ENCODE results near the gene ATG4A.

The ATG4A gene

GRCh38 chrX:108138814-108139702 lies 47.5 kb downstream of the ATG4A start:
- DNase-seq (ENCODE audit: low read depth, low spot score) = no peak
- Histone ChIP-seq H3K4me1 (ENCODE audit: control insufficient read depth, insufficient read depth, low read length) (no peaks in the 10 kb centered on the region), H3K27me3 (ENCODE audit: control insufficient read depth, insufficient read depth, low read length) (no peaks in the 10 kb centered on the region), H3K36me3 (ENCODE audit: control insufficient read depth, insufficient read depth, low read length) (no peaks in the 10 kb centered on the region), H3K9me3 (ENCODE audit: control insufficient read depth, insufficient read depth, low read length) (no peaks in the 10 kb centered on the region), H3K4me3 (ENCODE audit: low read length) (no peak overlapping the region), H3K27ac (ENCODE audit: low read length) (no peak overlapping the region)
- no CpG with 5 or more reads among the region's 7 CpGs for WGBS (ENCODE audit: insufficient coverage, insufficient read length)

- Histone ChIP-seq H3K36me3 (ENCODE audit: control insufficient read depth, insufficient read depth, low read length) (no peaks in the 10 kb centered on the region), H3K9me3 (ENCODE audit: control insufficient read depth, insufficient read depth, low read length) (no peaks in the 10 kb centered on the region), H3K27me3 (ENCODE audit: control insufficient read depth, insufficient read depth, low read length) (no peaks in the 10 kb centered on the region), H3K4me3 (ENCODE audit: low read length) (no peak overlapping the region), H3K27ac (ENCODE audit: low read length) (no peak overlapping the region), H3K4me1 (ENCODE audit: control insufficient read depth, insufficient read depth, low read length) (no peaks in the 10 kb centered on the region)
- no peak for DNase-seq (ENCODE audit: low read depth, low spot score)
Measured at GRCh38 chrX:108148524-108148923, 56.9 kb downstream of the ATG4A start.

- no peak for DNase-seq (ENCODE audit: low read depth, low spot score)
- no CpG with 5 or more reads among the region's 2 CpGs for WGBS (ENCODE audit: insufficient coverage, insufficient read length)
- Histone ChIP-seq H3K9me3 (ENCODE audit: control insufficient read depth, insufficient read depth, low read length) (no peaks in the 10 kb centered on the region), H3K4me1 (ENCODE audit: control insufficient read depth, insufficient read depth, low read length) (no peaks in the 10 kb centered on the region), H3K36me3 (ENCODE audit: control insufficient read depth, insufficient read depth, low read length) (no peaks in the 10 kb centered on the region), H3K27ac (ENCODE audit: low read length) (no peak overlapping the region), H3K4me3 (ENCODE audit: low read length) (no peak overlapping the region), H3K27me3 (ENCODE audit: control insufficient read depth, insufficient read depth, low read length) (no peaks in the 10 kb centered on the region)
Measured at GRCh38 chrX:108156082-108156481, 64.5 kb downstream of the ATG4A start.

DNA sequence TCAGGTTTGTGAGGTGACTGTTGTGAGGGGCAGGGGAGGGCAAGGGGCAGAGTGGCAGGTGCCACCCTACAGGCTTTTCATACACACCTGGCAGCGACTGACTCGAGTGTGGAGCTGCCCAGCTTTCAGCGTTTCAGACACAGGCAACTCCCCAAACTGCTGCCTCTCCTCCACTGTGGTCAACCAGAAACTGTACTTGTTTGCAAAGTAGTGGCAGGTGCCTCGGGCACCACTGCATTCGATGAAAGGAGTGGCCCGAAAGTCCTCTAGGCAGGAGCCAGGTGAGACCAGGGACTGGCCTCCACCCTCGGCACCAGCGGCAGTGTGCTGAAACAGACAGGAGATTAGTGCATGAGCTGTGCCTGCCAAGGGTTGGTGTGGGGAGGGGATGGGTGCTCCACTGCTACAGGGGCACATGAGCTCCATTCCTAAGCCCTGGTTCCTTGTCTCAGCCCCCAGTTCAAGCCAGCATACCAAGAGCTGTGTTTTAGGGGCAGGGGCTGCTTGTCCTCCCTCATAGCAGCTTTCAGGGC lies 65.4 kb downstream of the ATG4A start:
- Histone ChIP-seq H3K36me3 (ENCODE audit: control insufficient read depth, insufficient read depth, low read length) (no peaks in the 10 kb centered on the region), H3K9me3 (ENCODE audit: control insufficient read depth, insufficient read depth, low read length) (no peaks in the 10 kb centered on the region), H3K4me1 (ENCODE audit: control insufficient read depth, insufficient read depth, low read length) (no peaks in the 10 kb centered on the region), H3K27me3 (ENCODE audit: control insufficient read depth, insufficient read depth, low read length) (no peaks in the 10 kb centered on the region), H3K4me3 (ENCODE audit: low read length) (no peak overlapping the region), H3K27ac (ENCODE audit: low read length) (no peak overlapping the region)
- no peak for DNase-seq (ENCODE audit: low read depth, low spot score)
- WGBS (ENCODE audit: insufficient coverage, insufficient read length) = no CpG with 5 or more reads among the region's 8 CpGs

DNA sequence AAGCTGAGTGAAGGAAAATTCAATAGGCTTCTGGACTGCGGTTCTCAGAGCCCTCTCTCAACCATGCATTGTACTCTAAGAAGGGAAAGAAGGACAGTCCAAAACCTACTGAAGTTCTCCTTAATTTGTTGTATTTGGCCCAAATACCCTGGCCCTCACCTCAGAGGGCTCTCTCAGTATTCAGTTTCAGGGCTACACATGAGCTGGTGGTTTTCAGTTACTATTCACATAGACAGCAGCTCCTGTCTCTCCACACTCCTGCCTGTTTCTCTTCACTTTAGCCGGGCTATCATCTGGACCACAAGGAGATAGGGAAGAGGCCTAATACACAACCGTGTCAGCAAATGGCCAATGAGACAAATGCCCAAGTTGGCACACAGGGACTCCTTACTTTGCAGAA lies 66.0 kb downstream of the ATG4A start:
- Histone ChIP-seq H3K4me3 (ENCODE audit: low read length) (no peak overlapping the region), H3K4me1 (ENCODE audit: control insufficient read depth, insufficient read depth, low read length) (no peaks in the 10 kb centered on the region), H3K36me3 (ENCODE audit: control insufficient read depth, insufficient read depth, low read length) (no peaks in the 10 kb centered on the region), H3K27ac (ENCODE audit: low read length) (no peak overlapping the region), H3K27me3 (ENCODE audit: control insufficient read depth, insufficient read depth, low read length) (no peaks in the 10 kb centered on the region), H3K9me3 (ENCODE audit: control insufficient read depth, insufficient read depth, low read length) (no peaks in the 10 kb centered on the region)
- no CpG with 5 or more reads among the region's 3 CpGs for WGBS (ENCODE audit: insufficient coverage, insufficient read length)
- DNase-seq (ENCODE audit: low read depth, low spot score) = no peak

GRCh38 chrX:108159028-108159670 lies 67.6 kb downstream of the ATG4A start:
- Histone ChIP-seq H3K4me3 (ENCODE audit: low read length) (no peak overlapping the region), H3K27me3 (ENCODE audit: control insufficient read depth, insufficient read depth, low read length) (no peaks in the 10 kb centered on the region), H3K36me3 (ENCODE audit: control insufficient read depth, insufficient read depth, low read length) (no peaks in the 10 kb centered on the region), H3K9me3 (ENCODE audit: control insufficient read depth, insufficient read depth, low read length) (no peaks in the 10 kb centered on the region), H3K4me1 (ENCODE audit: control insufficient read depth, insufficient read depth, low read length) (no peaks in the 10 kb centered on the region), H3K27ac (ENCODE audit: low read length) (no peak overlapping the region)
- DNase-seq (ENCODE audit: low read depth, low spot score) = no peak
- WGBS (ENCODE audit: insufficient coverage, insufficient read length) = no CpG with 5 or more reads among the region's 11 CpGs

GRCh38 chrX:108160309-108160708 lies 68.7 kb downstream of the ATG4A start:
- Histone ChIP-seq H3K4me3 (ENCODE audit: low read length) (no peak overlapping the region), H3K27me3 (ENCODE audit: control insufficient read depth, insufficient read depth, low read length) (no peaks in the 10 kb centered on the region), H3K36me3 (ENCODE audit: control insufficient read depth, insufficient read depth, low read length) (no peaks in the 10 kb centered on the region), H3K4me1 (ENCODE audit: control insufficient read depth, insufficient read depth, low read length) (no peaks in the 10 kb centered on the region), H3K9me3 (ENCODE audit: control insufficient read depth, insufficient read depth, low read length) (no peaks in the 10 kb centered on the region), H3K27ac (ENCODE audit: low read length) (no peak overlapping the region)
- WGBS (ENCODE audit: insufficient coverage, insufficient read length) = no CpG with 5 or more reads among the region's 5 CpGs
- DNase-seq (ENCODE audit: low read depth, low spot score) = no peak

- no CpG with 5 or more reads among the region's 4 CpGs for WGBS (ENCODE audit: insufficient coverage, insufficient read length)
- no peak for DNase-seq (ENCODE audit: low read depth, low spot score)
- Histone ChIP-seq H3K4me1 (ENCODE audit: control insufficient read depth, insufficient read depth, low read length) (no peaks in the 10 kb centered on the region), H3K9me3 (ENCODE audit: control insufficient read depth, insufficient read depth, low read length) (no peaks in the 10 kb centered on the region), H3K36me3 (ENCODE audit: control insufficient read depth, insufficient read depth, low read length) (no peaks in the 10 kb centered on the region), H3K27ac (ENCODE audit: low read length) (no peak overlapping the region), H3K4me3 (ENCODE audit: low read length) (no peak overlapping the region), H3K27me3 (ENCODE audit: control insufficient read depth, insufficient read depth, low read length) (no peaks in the 10 kb centered on the region)
Measured at GRCh38 chrX:108162265-108162664, 70.7 kb downstream of the ATG4A start.

DNA sequence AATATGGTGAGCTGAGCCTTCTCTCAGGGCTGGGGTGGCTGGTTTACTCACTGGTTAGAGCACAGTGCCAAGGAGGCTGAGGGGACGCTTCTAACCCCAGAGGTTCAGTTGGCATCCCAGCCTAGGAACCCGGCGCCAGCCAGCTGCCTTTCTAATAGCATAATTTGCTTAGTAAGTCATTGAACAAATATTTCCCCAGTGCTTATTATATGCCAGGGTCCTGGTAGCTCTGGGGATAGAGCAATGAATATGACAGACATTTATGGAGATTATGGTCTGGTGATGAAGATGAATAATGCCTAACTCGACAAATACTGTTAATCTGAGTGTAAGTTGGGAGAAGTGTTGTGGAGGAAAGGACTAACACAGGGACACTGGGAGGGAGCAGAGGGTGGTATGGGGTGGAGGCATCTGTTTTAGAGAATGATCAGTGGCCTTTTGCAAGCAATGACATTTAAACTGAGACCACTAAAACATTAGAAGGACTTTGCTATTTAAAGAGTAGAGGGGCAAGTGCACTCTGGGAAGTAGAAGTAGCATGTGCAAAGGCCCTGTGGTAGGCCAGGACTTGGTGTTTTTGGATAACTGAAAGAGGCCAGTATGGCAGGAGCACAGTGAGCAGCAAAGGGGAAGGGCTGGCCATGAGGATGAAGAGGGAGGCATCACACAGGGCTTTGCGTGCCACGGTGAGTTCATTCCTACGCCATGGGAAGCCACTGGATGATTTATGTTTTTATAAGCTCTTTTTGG lies 71.9 kb downstream of the ATG4A start:
- WGBS (ENCODE audit: insufficient coverage, insufficient read length) = no CpG with 5 or more reads among the region's 7 CpGs
- DNase-seq (ENCODE audit: low read depth, low spot score) = no peak
- H3K27ac ChIP-seq (ENCODE audit: low read length) = no peak overlapping the region

GRCh38 chrX:108165383-108166111 lies 74.0 kb downstream of the ATG4A start:
- Histone ChIP-seq H3K27ac (ENCODE audit: low read length) (no peak overlapping the region), H3K36me3 (ENCODE audit: control insufficient read depth, insufficient read depth, low read length) (no peaks in the 10 kb centered on the region), H3K4me3 (ENCODE audit: low read length) (no peak overlapping the region), H3K27me3 (ENCODE audit: control insufficient read depth, insufficient read depth, low read length) (no peaks in the 10 kb centered on the region), H3K4me1 (ENCODE audit: control insufficient read depth, insufficient read depth, low read length) (no peaks in the 10 kb centered on the region), H3K9me3 (ENCODE audit: control insufficient read depth, insufficient read depth, low read length) (no peaks in the 10 kb centered on the region)
- WGBS (ENCODE audit: insufficient coverage, insufficient read length) = no CpG with 5 or more reads among the region's 7 CpGs
- DNase-seq (ENCODE audit: low read depth, low spot score) = no peak

More for the DNA sequence above, 71.9 kb downstream of the ATG4A start:
- H3K9me3 ChIP-seq (ENCODE audit: control insufficient read depth, insufficient read depth, low read length) = no peaks in the 10 kb centered on the region
- H3K36me3 ChIP-seq (ENCODE audit: control insufficient read depth, insufficient read depth, low read length) = no peaks in the 10 kb centered on the region
- no peaks in the 10 kb centered on the region for H3K4me1 ChIP-seq (ENCODE audit: control insufficient read depth, insufficient read depth, low read length)
- H3K4me3 ChIP-seq (ENCODE audit: low read length) = no peak overlapping the region
- H3K27me3 ChIP-seq (ENCODE audit: control insufficient read depth, insufficient read depth, low read length) = no peaks in the 10 kb centered on the region
